Measurements from ENCODE around the gene KBTBD6. TPM values are rescaled to one million over a fixed set of nuclear protein-coding genes. Genes with fewer than 3 reads are reported as not detected.
"Not testable (repeated sequence)": the region's sequence is repeated elsewhere in the genome, so short reads cannot be mapped to it uniquely, and the experiment has no call there.

Gene KBTBD6
- 5.1 and 5.7 TPM in 2 replicates for polyA plus RNA-seq (2011; rRNA removed)
- 10.5 and 13.4 TPM in 2 replicates for polyA minus RNA-seq (2011; rRNA and poly(A)+ RNA removed)

- peak within 1 kb of the TSS; percentile 62 for H3K4me3 ChIP-seq (ENCODE audit: low read depth, low read length)
- no peaks in the 10 kb centered on the region for H3K36me3 ChIP-seq (ENCODE audit: control insufficient read depth, insufficient read depth, low read length)
- ChIA-PET CTCF (interaction anchor here (0.7 kb wide), 1 partner anchor 35 kb away, joined by 3 read pairs; no protein-coding TSS in a partner anchor), POLR2A (interaction anchor here (0.7 kb wide), 1 partner anchor 71 kb away, joined by 3 read pairs; no protein-coding TSS in a partner anchor)
- H3K27me3 ChIP-seq (ENCODE audit: control insufficient read depth, insufficient read depth, low read length) = no peaks in the 10 kb centered on the region
- peak; percentile 96 for DNase-seq (ENCODE audit: low read depth)
- no peak for TF ChIP-seq CTCF (IDR thresholded peaks at IDR 0.05; ENCODE audit: insufficient read depth, low read depth, low read length)
Observed at GRCh38 chr13:41132512-41133152, at the start of gene KBTBD6. KBTBD6 (minus strand) TSS chr13:41132802; CDS start chr13:41132511, 291 bp downstream.

- ChIA-PET POLR2A (no interaction called here), CTCF (no interaction called here)
- Histone ChIP-seq H3K36me3 (ENCODE audit: control insufficient read depth, insufficient read depth, low read length) (no peaks in the 10 kb centered on the region), H3K27me3 (ENCODE audit: control insufficient read depth, insufficient read depth, low read length) (no peaks in the 10 kb centered on the region), H3K4me3 (ENCODE audit: low read depth, low read length) (no peak overlapping the region)
- no peak for TF ChIP-seq CTCF (IDR thresholded peaks at IDR 0.05; ENCODE audit: insufficient read depth, low read depth, low read length)
- DNase-seq (ENCODE audit: low read depth) = no peak
Observed at GRCh38 chr13:41182231-41182630, 49.6 kb upstream of the KBTBD6 start.

- Histone ChIP-seq H3K4me3 (ENCODE audit: low read depth, low read length) (no peak overlapping the region), H3K36me3 (ENCODE audit: control insufficient read depth, insufficient read depth, low read length) (no peaks in the 10 kb centered on the region), H3K27me3 (ENCODE audit: control insufficient read depth, insufficient read depth, low read length) (no peaks in the 10 kb centered on the region)
- no peak for TF ChIP-seq CTCF (IDR thresholded peaks at IDR 0.05; ENCODE audit: insufficient read depth, low read depth, low read length)
- POLR2A ChIA-PET = no interaction called here
- CTCF ChIA-PET = interaction anchor here (1.6 kb wide), 1 partner anchor 16 kb away, joined by 4 read pairs; no protein-coding TSS in a partner anchor
- DNase-seq (ENCODE audit: low read depth) = peak; percentile 13
Observed at GRCh38 chr13:41179593-41180250, 47.1 kb upstream of the KBTBD6 start.

GRCh38 chr13:41178040-41178439, 45.4 kb upstream of the KBTBD6 start:
- POLR2A ChIA-PET = no interaction called here
- Histone ChIP-seq H3K36me3 (ENCODE audit: control insufficient read depth, insufficient read depth, low read length) (no peaks in the 10 kb centered on the region), H3K27me3 (ENCODE audit: control insufficient read depth, insufficient read depth, low read length) (no peaks in the 10 kb centered on the region), H3K4me3 (ENCODE audit: low read depth, low read length) (no peak overlapping the region)
- TF ChIP-seq CTCF (IDR thresholded peaks at IDR 0.05; ENCODE audit: insufficient read depth, low read depth, low read length) = no peak
- DNase-seq (ENCODE audit: low read depth) = no peak
- CTCF ChIA-PET = no interaction called here

- ChIA-PET POLR2A (no interaction called here), CTCF (interaction anchor here (1.0 kb wide), 1 partner anchor 10 kb away, joined by 4 read pairs; no protein-coding TSS in a partner anchor)
Observed at GRCh38 chr13:41177616-41178015, 45.0 kb upstream of the KBTBD6 start.

GRCh38 chr13:41175576-41175975, 43.0 kb upstream of the KBTBD6 start:
- H3K36me3 ChIP-seq (ENCODE audit: control insufficient read depth, insufficient read depth, low read length); DNase-seq (ENCODE audit: low read depth); CTCF ChIA-PET; H3K4me3 ChIP-seq (ENCODE audit: low read depth, low read length); POLR2A ChIA-PET; H3K27me3 ChIP-seq (ENCODE audit: control insufficient read depth, insufficient read depth, low read length): not testable (repeated sequence)

More at GRCh38 chr13:41177616-41178015, 45.0 kb upstream of the KBTBD6 start:
- Histone ChIP-seq H3K36me3 (ENCODE audit: control insufficient read depth, insufficient read depth, low read length) (no peaks in the 10 kb centered on the region), H3K4me3 (ENCODE audit: low read depth, low read length) (no peak overlapping the region), H3K27me3 (ENCODE audit: control insufficient read depth, insufficient read depth, low read length) (no peaks in the 10 kb centered on the region)
- no peak for DNase-seq (ENCODE audit: low read depth)
- no peak for TF ChIP-seq CTCF (IDR thresholded peaks at IDR 0.05; ENCODE audit: insufficient read depth, low read depth, low read length)
